K562 (cell line): ENCODE data around the gene GPHN. TPM values are rescaled to one million over a fixed set of nuclear protein-coding genes. Genes with fewer than 3 reads are reported as not detected.

Source experiments
- ATAC-seq: fragments of 200-7000 bp; cut with Tn5 transposase; 3 replicates; pipeline ENCODE4 v1.9.1; 2020; ENCODE audit warnings: moderate library complexity
- BruUV-seq: library from RNA; stranded (reverse); fragments of 400-500 nt; replicated peaks from 2 replicates; lab custom pipeline; 2021; lab: Mats Ljungman, UMichigan
- CTCF ChIA-PET: fragments of 300-600 bp; formaldehyde crosslinking; extraction: SDS; loops from one replicate; lab custom pipeline; 2021; ENCODE audit warnings: low intra/inter-chr PET ratio; lab: Yijun Ruan, JAX
- POLR2A ChIA-PET: fragments of 300-600, 350-650 bp; sonication (Branson Sonifier 250); formaldehyde crosslinking; extraction: SDS; loops from one replicate; lab custom pipeline; 2021; ENCODE audit warnings: antibody characterized with exemption, inconsistent platforms; lab: Yijun Ruan, JAX
- DNase-seq, 4 experiments: peaks; one replicate each; pipeline versions ENCODE4 v3.0.0 to v3.0.0-alpha.2; 2011 to 2018; ENCODE audit warnings: low spot score in 3 of 4, mixed read lengths in 3 of 4; ENCODE audit errors: extremely low read depth in 1 of 4
- FAIRE-seq: peaks from 2 replicates; lab custom pipeline; 2011; peaks lifted over from hg19 to GRCh38; lab: Jason Lieb, UNC
- H2AFZ ChIP-seq: 2 replicates; pipeline ENCODE4 v1.6.0; 2011; ENCODE audit warnings: low read depth, low read length, control low read depth, inconsistent platforms
- H3K27ac ChIP-seq: fragments of 200-600 bp; 3 replicates; pipeline ENCODE4 v1.8.0; 2011; ENCODE audit warnings: low read depth, mild to moderate bottlenecking, control low read depth, inconsistent platforms, low read length, moderate library complexity, mixed read lengths; ENCODE audit errors: extremely low read depth
- H3K27me3 ChIP-seq, 2 experiments: fragments of 300-600 bp in 1 of 2; 2 replicates in 1 of 2; 3 replicates in 1 of 2; pipeline versions ENCODE4 v1.6.0 to v1.8.0; 2011; ENCODE audit warnings: inconsistent platforms in 2 of 2, low read length in 2 of 2, mild to moderate bottlenecking in 1 of 2, mixed read lengths in 1 of 2, moderate library complexity in 1 of 2; ENCODE audit not compliant: control insufficient read depth in 2 of 2, insufficient read depth in 2 of 2
- H3K36me3 ChIP-seq: fragments of 300-600 bp; 3 replicates; pipeline ENCODE4 v1.8.0; 2011; ENCODE audit warnings: mild to moderate bottlenecking, low read length, inconsistent platforms; ENCODE audit not compliant: control insufficient read depth, insufficient read depth
- H3K4me1 ChIP-seq, 2 experiments: fragments of 200-600 bp in 1 of 2; replicated peaks in 1 of 2; 2 replicates in 1 of 2; 3 replicates in 1 of 2; pipeline versions ENCODE4 v1.5.1 to v1.8.0; 2011; ENCODE audit warnings: inconsistent platforms in 2 of 2, low read length in 2 of 2, mild to moderate bottlenecking in 1 of 2, mixed read lengths in 1 of 2, moderate library complexity in 1 of 2; ENCODE audit not compliant: control insufficient read depth in 2 of 2, insufficient read depth in 2 of 2
- H3K4me2 ChIP-seq: 2 replicates; pipeline ENCODE4 v1.6.1; 2011; ENCODE audit warnings: low read length, control low read depth, inconsistent platforms, mixed read lengths; ENCODE audit not compliant: insufficient read depth
- H3K4me3 ChIP-seq: fragments of 200-600 bp; sonication (generic), shearing (Covaris generic); 2 replicates; pipeline ENCODE4 v1.5.1; 2016; ENCODE audit warnings: control low read depth, inconsistent platforms
- H3K79me2 ChIP-seq: fragments of 200-600 bp; 3 replicates; pipeline ENCODE4 v1.8.0; 2011; ENCODE audit warnings: low read length, inconsistent platforms; ENCODE audit not compliant: control insufficient read depth, insufficient read depth
- H3K9ac ChIP-seq, 2 experiments: 2 replicates each; pipeline versions ENCODE4 v1.6.0 to v1.6.1; 2011; ENCODE audit warnings: low read depth in 2 of 2, low read length in 2 of 2, control low read depth in 1 of 2, inconsistent platforms in 1 of 2, mild to moderate bottlenecking in 1 of 2, mixed read lengths in 1 of 2; ENCODE audit not compliant: insufficient read depth in 1 of 2
- H3K9me1 ChIP-seq: one replicate; pipeline ENCODE4 v1.6.0; 2011; ENCODE audit warnings: inconsistent platforms, mild to moderate bottlenecking, low read length, moderate library complexity; ENCODE audit not compliant: control insufficient read depth, insufficient read depth
- H3K9me3 ChIP-seq: replicated peaks from 2 replicates; pipeline ENCODE4 v1.5.1; 2011; ENCODE audit warnings: low read depth, low read length, inconsistent platforms; ENCODE audit not compliant: control insufficient read depth, insufficient read depth
- H4K20me1 ChIP-seq: replicated peaks from 2 replicates; pipeline ENCODE4 v1.6.1; 2011; ENCODE audit warnings: low read length, inconsistent platforms, mixed read lengths; ENCODE audit not compliant: control insufficient read depth, insufficient read depth
- BRF1 ChIP-seq: IDR thresholded peaks from 3 replicates; pipeline ENCODE4 v1.6.1; 2011; ENCODE audit warnings: borderline replicate concordance, mild to moderate bottlenecking; ENCODE audit not compliant: insufficient read length; ENCODE audit errors: extremely low read depth
- NKRF ChIP-seq: fragments of 450-650 bp; IDR thresholded peaks from 2 replicates; pipeline ENCODE4 v1.6.1; 2016; ENCODE audit warnings: borderline replicate concordance
- SRSF7 ChIP-seq: fragments of 200-400 bp; formaldehyde crosslinking; optimal IDR thresholded peaks from 2 replicates; pipeline ENCODE3; 2017; ENCODE audit warnings: mild to moderate bottlenecking, low read depth, low read length
- WGBS: fragments of 100-300 bp; shearing (Covaris generic); methylation state at CpG from one replicate; pipeline ENCODE4 v1.1.6; 2016; ENCODE audit warnings: low coverage, mixed read lengths; ENCODE audit not compliant: insufficient coverage; ENCODE audit errors: missing lambda C conversion rate; 5-methylcytosine and 5-hydroxymethylcytosine counted together
- in situ Hi-C: fragments of 300-500 bp; cut with MboI; formaldehyde crosslinking; loops from 4 replicates; pipeline ENCODE4 v1.15.0; 2018; ENCODE audit warnings: inconsistent platforms, mixed read lengths
- intact Hi-C: fragments of 100-400 bp; cut with micrococcal nuclease; formaldehyde crosslinking; loops from 2 replicates; pipeline ENCODE4 v1.14.2; 2022
- polyA plus RNA-seq, 8 experiments: library from polyadenylated mRNA; depleted of rRNA in 4 of 8; stranded (reverse) in 5 of 8; unstranded in 3 of 8; fragments of >200 nt; fragmentation: Nextera tagmentation in 2 of 8; fragmentation: Illumina TruSeq in 1 of 8; extraction: Ambion mirVana in 2 of 8; extraction: Trizol in 1 of 8; gene quantifications; 2 replicates each; pipeline versions ENCODE4 v1.2.1 to v1.2.3, GENCODE V29; 2011 to 2014; ENCODE audit warnings: inconsistent platforms in 1 of 8, missing spikeins in 1 of 8
- total RNA-seq, 7 experiments: library from RNA; depleted of rRNA in 6 of 7; stranded (reverse); fragments of >200 nt in 6 of 7; fragmentation: Illumina TruSeq in 2 of 7; extraction: Trizol in 2 of 7; gene quantifications; 2 replicates each; pipeline versions ENCODE4 v1.2.1 to v1.2.3, GENCODE V29; 2011 to 2021; ENCODE audit warnings: low replicate concordance in 1 of 7
- TF ChIP-seq, protein P1 (sequence below), 2 experiments: IDR thresholded peaks in 1 of 2; conservative IDR thresholded peaks in 1 of 2; 2 replicates each; pipeline ENCODE4 v1.6.1; 2016; ENCODE audit warnings: low read depth in 2 of 2, mild to moderate bottlenecking in 1 of 2, missing compliant biosample characterization in 1 of 2, missing genetic modification characterization in 1 of 2, moderate library complexity in 1 of 2
- TF ChIP-seq, protein P2 (sequence below), 2 experiments: fragments of 450-650 bp; formaldehyde crosslinking in 1 of 2; IDR thresholded peaks; 2 replicates each; pipeline versions ENCODE4 v1.4.0 to v1.6.1; 2014 to 2020; ENCODE audit warnings: mild to moderate bottlenecking in 2 of 2, borderline replicate concordance in 1 of 2, low read depth in 1 of 2

Gene GPHN
- total and polyA plus RNA-seq, 9 of the 15 experiments (the other 6 are each of a cell fraction or from before 2014, with no cell fraction given) = 5.9 to 16.0 (median 11.4) TPM

DNA sequence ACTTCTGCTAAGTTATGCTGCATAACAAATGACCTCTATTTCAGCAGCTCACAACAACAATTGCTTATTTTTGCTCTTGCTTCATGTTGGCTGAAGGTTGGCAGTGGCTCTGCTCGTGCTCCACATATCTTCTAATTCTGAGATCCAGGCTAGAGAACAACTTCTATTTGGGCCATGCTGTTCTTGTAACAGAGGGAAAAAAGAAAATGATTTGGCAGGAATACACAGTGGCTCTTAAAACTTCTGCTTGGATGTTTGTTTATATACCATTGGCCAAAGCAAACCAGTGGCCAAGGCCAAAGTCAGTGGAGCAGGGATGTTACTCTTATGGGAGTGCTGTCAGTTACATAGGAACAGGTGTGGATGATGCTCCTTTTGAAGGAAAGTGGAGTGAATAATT lies 32.1 kb downstream of the GPHN start (continued):
- TF ChIP-seq NKRF (no peak), BRF1 (no peak), SRSF7 (no peak)

DNA sequence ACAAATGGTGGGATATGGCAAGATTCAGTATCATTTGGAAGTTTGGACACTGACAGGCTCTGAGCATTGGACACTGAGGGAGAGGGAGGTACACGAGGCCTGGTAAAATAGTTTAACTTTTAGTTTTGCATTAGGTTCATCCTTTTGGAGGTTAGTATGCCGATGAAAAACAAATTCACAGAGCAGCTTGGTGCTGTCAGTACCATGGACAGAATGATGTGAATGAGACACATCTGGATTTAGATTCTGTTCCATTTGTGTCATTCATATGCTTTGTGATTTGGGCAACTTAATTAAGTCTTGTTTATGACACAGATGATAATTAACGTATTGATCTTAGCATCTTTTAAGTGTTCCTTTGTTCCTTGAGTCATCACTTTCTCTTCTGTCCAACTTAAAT lies 33.7 kb downstream of the GPHN start:
- 75% methylated on average over 2 of the region's 3 CpGs for WGBS
- CTCF ChIA-PET = no interaction called here

More for the DNA sequence above, 33.7 kb downstream of the GPHN start:
- in situ Hi-C loops = no loop called here
- FAIRE-seq (no peak), ATAC-seq (no peak), DNase-seq (no peak)
- intact Hi-C loops = no loop called here
- H3K4me3 ChIP-seq = no peak overlapping the region
- H4K20me1 ChIP-seq = no peaks in the 10 kb centered on the region
- no TSS peak for BruUV-seq
- H3K9me1 ChIP-seq = no peaks in the 10 kb centered on the region
- no peaks in the 10 kb centered on the region for H3K27me3 ChIP-seq
- H2AFZ ChIP-seq = no peak overlapping the region
- H3K4me2 ChIP-seq = no peak overlapping the region
- H3K4me1 ChIP-seq = no peaks in the 10 kb centered on the region; a peak in 1 of 5 replicates
- H3K27ac ChIP-seq = no peak overlapping the region
- no peak overlapping the region for H3K9ac ChIP-seq
- no peaks in the 10 kb centered on the region for H3K9me3 ChIP-seq
- POLR2A ChIA-PET = no interaction called here
- peaks cover 4% of the 10 kb centered on the region; the same call in 1 of the 3 replicates for H3K79me2 ChIP-seq
- TF ChIP-seq, protein P1, sequence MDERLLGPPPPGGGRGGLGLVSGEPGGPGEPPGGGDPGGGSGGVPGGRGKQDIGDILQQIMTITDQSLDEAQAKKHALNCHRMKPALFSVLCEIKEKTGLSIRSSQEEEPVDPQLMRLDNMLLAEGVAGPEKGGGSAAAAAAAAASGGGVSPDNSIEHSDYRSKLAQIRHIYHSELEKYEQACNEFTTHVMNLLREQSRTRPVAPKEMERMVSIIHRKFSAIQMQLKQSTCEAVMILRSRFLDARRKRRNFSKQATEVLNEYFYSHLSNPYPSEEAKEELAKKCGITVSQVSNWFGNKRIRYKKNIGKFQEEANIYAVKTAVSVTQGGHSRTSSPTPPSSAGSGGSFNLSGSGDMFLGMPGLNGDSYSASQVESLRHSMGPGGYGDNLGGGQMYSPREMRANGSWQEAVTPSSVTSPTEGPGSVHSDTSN (CRISPR knock-in tag; IDR thresholded peaks at IDR 0.05; ENCODE audit: low read depth) = no peak
- TF ChIP-seq, protein P1 (tag; conservative IDR thresholded peaks at IDR 0.05; ENCODE audit: low read depth) = no peak
- TF ChIP-seq, protein P2, sequence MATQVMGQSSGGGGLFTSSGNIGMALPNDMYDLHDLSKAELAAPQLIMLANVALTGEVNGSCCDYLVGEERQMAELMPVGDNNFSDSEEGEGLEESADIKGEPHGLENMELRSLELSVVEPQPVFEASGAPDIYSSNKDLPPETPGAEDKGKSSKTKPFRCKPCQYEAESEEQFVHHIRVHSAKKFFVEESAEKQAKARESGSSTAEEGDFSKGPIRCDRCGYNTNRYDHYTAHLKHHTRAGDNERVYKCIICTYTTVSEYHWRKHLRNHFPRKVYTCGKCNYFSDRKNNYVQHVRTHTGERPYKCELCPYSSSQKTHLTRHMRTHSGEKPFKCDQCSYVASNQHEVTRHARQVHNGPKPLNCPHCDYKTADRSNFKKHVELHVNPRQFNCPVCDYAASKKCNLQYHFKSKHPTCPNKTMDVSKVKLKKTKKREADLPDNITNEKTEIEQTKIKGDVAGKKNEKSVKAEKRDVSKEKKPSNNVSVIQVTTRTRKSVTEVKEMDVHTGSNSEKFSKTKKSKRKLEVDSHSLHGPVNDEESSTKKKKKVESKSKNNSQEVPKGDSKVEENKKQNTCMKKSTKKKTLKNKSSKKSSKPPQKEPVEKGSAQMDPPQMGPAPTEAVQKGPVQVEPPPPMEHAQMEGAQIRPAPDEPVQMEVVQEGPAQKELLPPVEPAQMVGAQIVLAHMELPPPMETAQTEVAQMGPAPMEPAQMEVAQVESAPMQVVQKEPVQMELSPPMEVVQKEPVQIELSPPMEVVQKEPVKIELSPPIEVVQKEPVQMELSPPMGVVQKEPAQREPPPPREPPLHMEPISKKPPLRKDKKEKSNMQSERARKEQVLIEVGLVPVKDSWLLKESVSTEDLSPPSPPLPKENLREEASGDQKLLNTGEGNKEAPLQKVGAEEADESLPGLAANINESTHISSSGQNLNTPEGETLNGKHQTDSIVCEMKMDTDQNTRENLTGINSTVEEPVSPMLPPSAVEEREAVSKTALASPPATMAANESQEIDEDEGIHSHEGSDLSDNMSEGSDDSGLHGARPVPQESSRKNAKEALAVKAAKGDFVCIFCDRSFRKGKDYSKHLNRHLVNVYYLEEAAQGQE (IDR thresholded peaks at IDR 0.05; ENCODE audit: borderline replicate concordance) = peak; percentile 45; the same call in 1 of the 2 replicates
- TF ChIP-seq, protein P2 (CRISPR knock-in tag; IDR thresholded peaks at IDR 0.05; ENCODE audit: low read depth) = no peak
- H3K36me3 ChIP-seq = no peaks in the 10 kb centered on the region
